ENCODE data around the gene S100PBP. TPM values are rescaled to one million over a fixed set of nuclear protein-coding genes. Genes with fewer than 3 reads are reported as not detected.

The S100PBP gene
- total and polyA plus RNA-seq, 8 donors = 2.9 to 253 (median 19.8) TPM

- peaks cover 2 to 30% (median 21%) of the 10 kb centered on the region in 4 donors for H3K4me1 ChIP-seq
- no peak overlapping the region for H3K27ac ChIP-seq
- peak; percentile 71 to 77 for DNase-seq
- peak in 5 of 7 experiments; percentile 72 to 88 (median 78) for TF ChIP-seq CTCF (IDR thresholded peaks at IDR 0.05)
- no peak for TF ChIP-seq POLR2A (IDR thresholded peaks at IDR 0.05)
- WGBS, 5 donors = 22 to 45% (median 30%) methylated on average over 7 to 16 of the region's 16 CpGs
- no peaks in the 10 kb centered on the region for H3K36me3 ChIP-seq
- H3K27me3 ChIP-seq = peaks cover 0 to 25% (median 18%) of the 10 kb centered on the region in 3 donors
- no peaks in the 10 kb centered on the region for H3K9me3 ChIP-seq
- H3K4me3 ChIP-seq = no peak overlapping the region
- intact Hi-C loops (cut with DNase I; ENCODE audit: low total_unique reads) = no loop called here
Observed at GRCh38 chr1:32876341-32877210, 59.1 kb downstream of the S100PBP start.

- no peak overlapping the region for H3K27ac ChIP-seq
- peaks cover 10 to 32% (median 24%) of the 10 kb centered on the region in 4 donors for H3K4me1 ChIP-seq
- peak; percentile 40 to 43 for DNase-seq
- H3K36me3 ChIP-seq = no peaks in the 10 kb centered on the region
- no peaks in the 10 kb centered on the region for H3K9me3 ChIP-seq
- 58 to 68% (median 60%) methylated on average over 13 of the region's 13 CpGs for WGBS, 5 donors
- peaks cover 0 to 16% (median 9%) of the 10 kb centered on the region in 3 donors for H3K27me3 ChIP-seq
- intact Hi-C loops (cut with DNase I; ENCODE audit: low total_unique reads) = no loop called here
- H3K4me3 ChIP-seq = no peak overlapping the region
- TF ChIP-seq EP300 (IDR thresholded peaks at IDR 0.05) (no peak), CTCF (IDR thresholded peaks at IDR 0.05) (no peak), POLR2AphosphoS5 (IDR thresholded peaks at IDR 0.05) (no peak), POLR2A (IDR thresholded peaks at IDR 0.05) (no peak)
Observed at GRCh38 chr1:32877211-32878110, 60.0 kb downstream of the S100PBP start.

GRCh38 chr1:32878183-32878582 is 60.7 kb downstream of the S100PBP start:
- no peak for TF ChIP-seq POLR2A (IDR thresholded peaks at IDR 0.05)
- TF ChIP-seq EP300 (IDR thresholded peaks at IDR 0.05) = no peak
- no peak for TF ChIP-seq CTCF (IDR thresholded peaks at IDR 0.05)
- TF ChIP-seq POLR2AphosphoS5 (IDR thresholded peaks at IDR 0.05) = no peak
- Histone ChIP-seq H3K27ac (no peak overlapping the region), H3K4me3 (no peak overlapping the region), H3K4me1 (peaks cover 10 to 27% (median 19%) of the 10 kb centered on the region in 4 donors), H3K36me3 (no peaks in the 10 kb centered on the region), H3K27me3 (peaks cover 0 to 9% (median 7%) of the 10 kb centered on the region in 3 donors), H3K9me3 (no peaks in the 10 kb centered on the region)
- intact Hi-C loops (cut with DNase I; ENCODE audit: low total_unique reads) = no loop called here
- no peak for DNase-seq
- WGBS, 5 donors = 48 to 78% (median 69%) methylated on average over 4 to 6 of the region's 6 CpGs

- 64 to 82% (median 77%) methylated on average over 4 to 5 of the region's 5 CpGs for WGBS, 5 donors
- DNase-seq = no peak
- no peak overlapping the region for H3K27ac ChIP-seq
- H3K9me3 ChIP-seq = no peaks in the 10 kb centered on the region
- peaks cover 10 to 27% (median 19%) of the 10 kb centered on the region in 4 donors for H3K4me1 ChIP-seq
- no peak for TF ChIP-seq CTCF (IDR thresholded peaks at IDR 0.05)
- TF ChIP-seq EP300 (IDR thresholded peaks at IDR 0.05) = no peak
- TF ChIP-seq POLR2AphosphoS5 (IDR thresholded peaks at IDR 0.05) = no peak
- TF ChIP-seq POLR2A (IDR thresholded peaks at IDR 0.05) = no peak
- H3K36me3 ChIP-seq = no peaks in the 10 kb centered on the region
- intact Hi-C loops (cut with DNase I; ENCODE audit: low total_unique reads) = no loop called here
- no peak overlapping the region for H3K4me3 ChIP-seq
- H3K27me3 ChIP-seq = peaks cover 0 to 7% (median 6%) of the 10 kb centered on the region in 3 donors
Observed at GRCh38 chr1:32878637-32879041, 61.2 kb downstream of the S100PBP start.

Data from stomach (tissue), 9 donors.